Osteoblast (primary cell): ENCODE data around the gene ADAMTS2. TPM values are rescaled to one million over a fixed set of nuclear protein-coding genes. Genes with fewer than 3 reads are reported as not detected.

Experiments
- DNase-seq: peaks from one replicate; pipeline ENCODE4 v3.0.0; 2011; ENCODE audit warnings: low spot score, mixed read lengths; ENCODE audit not compliant: insufficient read length; ENCODE audit errors: missing footprints
- H2AFZ ChIP-seq: 2 replicates; pipeline ENCODE4 v1.6.0; 2011; ENCODE audit warnings: mild to moderate bottlenecking, low read length
- H3K27ac ChIP-seq: 2 replicates; pipeline ENCODE4 v1.5.1; 2011; ENCODE audit warnings: mild to moderate bottlenecking, low read depth, low read length, moderate library complexity
- H3K27me3 ChIP-seq: 2 replicates; pipeline ENCODE4 v1.6.0; 2012; ENCODE audit warnings: mild to moderate bottlenecking, control low read depth, inconsistent platforms, low read length, moderate library complexity; ENCODE audit not compliant: insufficient read depth
- H3K36me3 ChIP-seq: 2 replicates; pipeline ENCODE4 v1.5.1; 2011; ENCODE audit warnings: mild to moderate bottlenecking, low read length, control low read depth, moderate library complexity; ENCODE audit not compliant: insufficient read depth
- H3K4me1 ChIP-seq: 2 replicates; pipeline ENCODE4 v1.5.1; 2011; ENCODE audit warnings: mild to moderate bottlenecking, low read length, control low read depth, moderate library complexity; ENCODE audit not compliant: insufficient read depth
- H3K4me2 ChIP-seq: 2 replicates; pipeline ENCODE4 v1.6.0; 2011; ENCODE audit warnings: mild to moderate bottlenecking, low read length; ENCODE audit not compliant: insufficient read depth
- H3K4me3 ChIP-seq: fragments of 200-600 bp; sonication (generic); 3 replicates; pipeline ENCODE4 v1.5.1; 2012; ENCODE audit warnings: mild to moderate bottlenecking, low read length, inconsistent platforms; ENCODE audit not compliant: insufficient read depth
- H3K79me2 ChIP-seq: 2 replicates; pipeline ENCODE4 v1.6.0; 2012; ENCODE audit warnings: mild to moderate bottlenecking, low read length, control low read depth, inconsistent platforms; ENCODE audit not compliant: insufficient read depth
- H3K9me3 ChIP-seq: 2 replicates; pipeline ENCODE4 v1.5.1; 2011; ENCODE audit warnings: low read depth, low read length, control low read depth
- H4K20me1 ChIP-seq: 2 replicates; pipeline ENCODE4 v1.6.0; 2012; ENCODE audit warnings: mild to moderate bottlenecking, low read length, control low read depth; ENCODE audit not compliant: insufficient read depth
- total RNA-seq: library from RNA; depleted of rRNA; stranded (reverse); fragments of >200 nt; gene quantifications from 2 replicates; pipeline ENCODE4 v1.2.3, GENCODE V29; 2012
- TF ChIP-seq, protein P1 (sequence below): IDR thresholded peaks from 2 replicates; pipeline ENCODE4 v1.5.1; 2011; ENCODE audit warnings: mild to moderate bottlenecking, low read depth, low read length, moderate library complexity; ENCODE audit errors: extremely low read depth

Gene ADAMTS2
- total RNA-seq, 1 donor: 144 TPM

DNA sequence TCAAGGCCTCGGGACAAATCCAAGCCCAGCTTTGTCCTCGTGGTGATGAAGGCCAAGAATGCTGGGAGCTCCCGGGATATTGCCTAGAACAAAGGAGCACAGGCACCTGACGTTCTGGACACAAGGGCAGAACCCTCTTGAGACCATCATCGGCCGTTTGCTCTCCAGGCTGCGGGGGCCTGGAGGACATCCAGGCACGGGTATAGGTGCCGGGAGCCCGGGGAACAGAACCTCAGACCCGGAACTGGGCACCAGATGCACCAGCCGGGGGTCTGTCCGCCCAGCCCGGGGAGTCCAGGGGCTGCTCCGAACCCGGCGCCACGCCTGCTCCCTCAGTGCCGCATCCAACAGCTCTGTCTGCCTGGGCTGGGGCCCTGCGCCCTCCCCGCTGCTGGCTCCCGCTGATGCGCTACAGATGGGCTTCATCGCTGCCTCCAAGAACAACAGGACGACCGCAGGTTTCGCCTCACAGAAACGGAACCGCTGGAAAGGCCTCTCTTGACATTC lies 88.0 kb downstream of the ADAMTS2 start:
- Histone ChIP-seq H3K9me3 (no peaks in the 10 kb centered on the region), H3K4me1 (peaks cover 18% of the 10 kb centered on the region), H3K27ac (peak overlapping the region; percentile 37), H3K79me2 (peaks cover 96% of the 10 kb centered on the region), H2AFZ (no peak overlapping the region), H3K27me3 (no peaks in the 10 kb centered on the region), H3K4me3 (no peak overlapping the region), H3K36me3 (peaks cover 27% of the 10 kb centered on the region), H3K4me2 (no peak overlapping the region), H4K20me1 (no peaks in the 10 kb centered on the region)
- TF ChIP-seq, protein P1, sequence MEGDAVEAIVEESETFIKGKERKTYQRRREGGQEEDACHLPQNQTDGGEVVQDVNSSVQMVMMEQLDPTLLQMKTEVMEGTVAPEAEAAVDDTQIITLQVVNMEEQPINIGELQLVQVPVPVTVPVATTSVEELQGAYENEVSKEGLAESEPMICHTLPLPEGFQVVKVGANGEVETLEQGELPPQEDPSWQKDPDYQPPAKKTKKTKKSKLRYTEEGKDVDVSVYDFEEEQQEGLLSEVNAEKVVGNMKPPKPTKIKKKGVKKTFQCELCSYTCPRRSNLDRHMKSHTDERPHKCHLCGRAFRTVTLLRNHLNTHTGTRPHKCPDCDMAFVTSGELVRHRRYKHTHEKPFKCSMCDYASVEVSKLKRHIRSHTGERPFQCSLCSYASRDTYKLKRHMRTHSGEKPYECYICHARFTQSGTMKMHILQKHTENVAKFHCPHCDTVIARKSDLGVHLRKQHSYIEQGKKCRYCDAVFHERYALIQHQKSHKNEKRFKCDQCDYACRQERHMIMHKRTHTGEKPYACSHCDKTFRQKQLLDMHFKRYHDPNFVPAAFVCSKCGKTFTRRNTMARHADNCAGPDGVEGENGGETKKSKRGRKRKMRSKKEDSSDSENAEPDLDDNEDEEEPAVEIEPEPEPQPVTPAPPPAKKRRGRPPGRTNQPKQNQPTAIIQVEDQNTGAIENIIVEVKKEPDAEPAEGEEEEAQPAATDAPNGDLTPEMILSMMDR: no peak
- DNase-seq: peak; percentile 77

GRCh38 chr5:179256328-179257175 lies 88.7 kb downstream of the ADAMTS2 start:
- H2AFZ ChIP-seq: no peak overlapping the region
- no peaks in the 10 kb centered on the region for H3K9me3 ChIP-seq
- peak overlapping the region; percentile 37 for H3K27ac ChIP-seq
- H3K36me3 ChIP-seq: peaks cover 27% of the 10 kb centered on the region
- peaks cover 18% of the 10 kb centered on the region for H3K4me1 ChIP-seq
- no peaks in the 10 kb centered on the region for H3K27me3 ChIP-seq
- no peaks in the 10 kb centered on the region for H4K20me1 ChIP-seq
- H3K79me2 ChIP-seq: peaks cover 96% of the 10 kb centered on the region
- TF ChIP-seq, protein P1: no peak
- H3K4me2 ChIP-seq: no peak overlapping the region
- H3K4me3 ChIP-seq: no peak overlapping the region
- DNase-seq: peak; percentile 76

DNA sequence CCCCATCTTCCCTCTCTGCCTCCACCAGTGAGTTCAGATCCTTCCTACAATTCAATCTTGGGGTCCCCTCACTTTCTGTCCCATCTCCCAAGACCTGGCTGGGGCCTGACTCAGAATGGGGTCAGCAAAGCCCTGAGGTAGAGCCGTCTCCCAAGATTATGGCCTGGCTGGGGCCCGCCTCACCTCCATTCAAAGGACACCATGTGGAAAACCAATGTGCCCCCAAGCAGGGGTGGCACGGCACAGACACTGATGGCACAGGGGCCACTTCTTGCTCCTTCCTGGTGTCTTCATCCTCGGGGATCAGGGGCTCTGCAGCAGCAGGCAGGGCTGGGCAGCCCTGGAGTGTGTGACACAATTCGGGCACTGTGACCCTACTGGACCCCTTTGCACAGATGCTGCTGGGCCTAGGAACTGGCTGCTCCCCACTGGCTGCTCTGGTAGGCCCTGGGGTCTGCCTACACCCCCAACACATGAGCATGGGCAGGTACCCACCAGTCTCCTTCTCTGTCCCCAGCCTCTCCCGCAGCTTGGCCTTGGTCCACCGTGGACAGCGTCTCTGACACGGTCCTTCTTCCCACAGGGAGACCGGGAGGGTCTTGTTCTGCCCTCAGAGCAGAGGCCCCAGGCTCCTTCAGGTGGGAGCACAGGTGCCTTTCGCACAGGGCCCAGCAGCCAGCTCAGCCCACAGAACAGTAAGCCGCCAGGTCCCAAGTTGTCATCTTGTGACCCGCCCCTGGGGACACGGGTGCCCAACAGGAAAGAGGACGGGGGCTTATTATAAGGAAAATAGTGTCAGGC lies 89.5 kb downstream of the ADAMTS2 start:
- peaks cover 24% of the 10 kb centered on the region for H3K36me3 ChIP-seq
- H3K9me3 ChIP-seq: no peaks in the 10 kb centered on the region
- H3K27ac ChIP-seq: no peak overlapping the region
- no peak overlapping the region for H2AFZ ChIP-seq
- no peaks in the 10 kb centered on the region for H3K27me3 ChIP-seq
- peaks cover 18% of the 10 kb centered on the region for H3K4me1 ChIP-seq
- no peak overlapping the region for H3K4me2 ChIP-seq
- TF ChIP-seq, protein P1: no peak
- H3K4me3 ChIP-seq: no peak overlapping the region
- H4K20me1 ChIP-seq: peaks cover 5% of the 10 kb centered on the region
- H3K79me2 ChIP-seq: peaks cover 96% of the 10 kb centered on the region
- DNase-seq: peak; percentile 32
